Activated T-cell treated with anti-CD3 and anti-CD28 coated beads for 48 hours (primary cell): ENCODE results near the gene FAM72A.
"Not testable (repeated sequence)": the region's sequence is repeated elsewhere in the genome, so short reads cannot be mapped to it uniquely, and the experiment has no call there.

Source experiments
- DNase-seq: peaks from one replicate; pipeline ENCODE4 v3.0.0-alpha.2; 2020; ENCODE audit warnings: low read depth

The FAM72A gene

GRCh38 chr1:206167350-206168029 lies 35.1 kb downstream of the FAM72A start:
- DNase-seq = not testable (repeated sequence)

DNA sequence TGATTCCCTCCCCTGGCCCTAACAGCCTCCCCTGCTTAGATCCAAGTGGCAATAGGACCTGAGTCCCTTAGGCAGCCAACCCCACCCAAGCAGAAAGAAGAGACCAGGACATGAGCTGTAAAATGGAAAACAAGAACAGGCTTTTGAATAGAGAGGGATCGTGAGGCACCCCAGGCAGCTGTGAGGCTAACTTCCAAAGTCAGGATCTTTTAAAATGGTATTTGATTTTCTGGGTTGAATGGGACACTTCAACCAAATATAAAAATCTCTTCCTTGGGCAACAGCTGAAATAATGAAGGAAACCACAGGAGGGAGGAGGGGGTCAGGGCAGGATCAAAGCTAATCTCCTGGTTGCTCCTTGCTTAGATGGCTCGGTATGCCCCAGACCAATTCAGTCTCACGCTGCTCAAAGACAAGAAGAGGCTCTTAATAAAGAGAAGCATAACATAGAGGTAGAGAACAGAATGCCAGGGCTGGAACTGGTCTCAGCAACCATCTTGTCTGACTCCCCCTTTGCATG lies 56.8 kb downstream of the FAM72A start:
- DNase-seq = no peak

- DNase-seq = no peak
Measured at GRCh38 chr1:206144605-206145004, 58.0 kb downstream of the FAM72A start.

DNA sequence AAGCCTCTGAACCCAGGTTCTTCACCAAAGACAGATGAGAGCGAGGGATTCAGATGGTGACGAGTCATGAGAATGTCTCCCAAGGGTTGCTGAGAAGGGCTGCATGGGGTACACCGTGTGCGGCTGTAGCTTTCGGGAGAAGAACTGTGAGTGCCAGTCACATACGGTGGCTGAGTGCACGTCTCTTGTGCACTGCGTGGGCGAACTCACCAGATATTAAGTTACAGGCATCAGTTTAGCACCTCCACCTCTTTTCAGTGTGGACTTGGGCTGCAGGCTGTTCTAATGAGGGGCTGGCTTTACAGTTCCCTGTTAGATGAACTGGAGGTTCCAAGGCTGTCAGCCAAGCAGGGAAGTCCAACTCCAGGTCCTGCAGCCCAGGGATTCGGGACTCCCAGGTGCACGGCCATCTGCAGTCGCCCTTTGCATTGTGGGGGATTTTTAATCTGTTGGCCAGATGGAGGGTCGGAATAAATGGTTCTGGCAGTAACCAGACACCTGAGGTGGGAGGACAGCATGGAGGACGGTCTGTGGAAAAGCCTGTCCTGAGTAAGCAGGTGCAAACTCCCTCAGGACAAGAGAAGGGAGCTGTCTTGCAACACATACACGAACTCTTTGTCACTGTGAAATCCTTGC lies 59.0 kb downstream of the FAM72A start:
- no peak for DNase-seq

- DNase-seq = no peak
Measured at GRCh38 chr1:206142770-206143169, 59.9 kb downstream of the FAM72A start.

DNA sequence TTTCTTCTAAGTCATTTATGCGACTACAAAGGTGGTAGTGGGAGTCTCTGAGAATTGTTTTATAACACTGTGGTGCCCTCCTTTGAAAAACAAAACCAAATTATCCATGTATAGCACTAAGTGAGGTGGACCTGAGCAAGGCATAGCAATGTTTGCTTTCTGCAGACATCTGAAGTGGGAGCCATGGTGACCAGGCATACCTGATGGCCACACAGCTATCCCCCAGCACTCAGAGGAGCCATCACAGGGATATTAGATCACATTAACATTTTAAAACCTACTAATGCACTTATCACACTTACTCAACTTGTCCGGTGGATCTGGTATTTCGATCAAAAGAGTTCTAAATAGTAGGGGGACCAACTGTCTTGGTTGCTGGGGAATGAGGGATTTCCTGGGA lies 60.6 kb downstream of the FAM72A start:
- DNase-seq = no peak

GRCh38 chr1:206136241-206136640 lies 66.4 kb downstream of the FAM72A start:
- no peak for DNase-seq
